ENCODE measurements around the gene FRMPD3.

DNA sequence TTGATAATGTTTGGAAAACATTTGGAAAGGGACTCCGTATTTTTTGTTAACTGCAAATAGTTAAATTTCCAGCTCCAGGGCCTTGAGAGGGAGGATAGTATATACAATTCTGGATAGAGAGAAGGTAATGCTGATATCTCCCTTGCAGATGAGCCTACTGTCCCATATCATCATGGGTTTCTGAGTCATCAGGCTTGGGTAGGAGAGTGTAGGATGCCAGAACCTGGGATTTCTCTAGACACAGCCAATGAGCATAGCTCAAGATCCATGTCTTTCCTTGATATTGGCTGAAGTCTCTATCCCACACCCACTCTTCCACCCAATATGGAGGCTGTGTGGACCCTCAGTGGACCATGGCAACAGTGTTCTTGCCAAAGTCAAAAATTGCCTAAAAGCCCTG lies 7.8 kb downstream of the FRMPD3 start:
- TF ChIP-seq POLR2A (IDR thresholded peaks at IDR 0.05) (no peak), EP300 (IDR thresholded peaks at IDR 0.05) (no peak)
- TF ChIP-seq, protein P1, sequence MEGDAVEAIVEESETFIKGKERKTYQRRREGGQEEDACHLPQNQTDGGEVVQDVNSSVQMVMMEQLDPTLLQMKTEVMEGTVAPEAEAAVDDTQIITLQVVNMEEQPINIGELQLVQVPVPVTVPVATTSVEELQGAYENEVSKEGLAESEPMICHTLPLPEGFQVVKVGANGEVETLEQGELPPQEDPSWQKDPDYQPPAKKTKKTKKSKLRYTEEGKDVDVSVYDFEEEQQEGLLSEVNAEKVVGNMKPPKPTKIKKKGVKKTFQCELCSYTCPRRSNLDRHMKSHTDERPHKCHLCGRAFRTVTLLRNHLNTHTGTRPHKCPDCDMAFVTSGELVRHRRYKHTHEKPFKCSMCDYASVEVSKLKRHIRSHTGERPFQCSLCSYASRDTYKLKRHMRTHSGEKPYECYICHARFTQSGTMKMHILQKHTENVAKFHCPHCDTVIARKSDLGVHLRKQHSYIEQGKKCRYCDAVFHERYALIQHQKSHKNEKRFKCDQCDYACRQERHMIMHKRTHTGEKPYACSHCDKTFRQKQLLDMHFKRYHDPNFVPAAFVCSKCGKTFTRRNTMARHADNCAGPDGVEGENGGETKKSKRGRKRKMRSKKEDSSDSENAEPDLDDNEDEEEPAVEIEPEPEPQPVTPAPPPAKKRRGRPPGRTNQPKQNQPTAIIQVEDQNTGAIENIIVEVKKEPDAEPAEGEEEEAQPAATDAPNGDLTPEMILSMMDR (IDR thresholded peaks at IDR 0.05), result no peak
